ENCODE measurements around the gene BANK1. TPM values are rescaled to one million over a fixed set of nuclear protein-coding genes. Genes with fewer than 3 reads are reported as not detected.
A peak's percentile ranks its signal among the peaks of the same experiment; 100 is the strongest.

The BANK1 gene
- total and polyA plus RNA-seq, 2 experiments from 2014 or later: not detected

DNA sequence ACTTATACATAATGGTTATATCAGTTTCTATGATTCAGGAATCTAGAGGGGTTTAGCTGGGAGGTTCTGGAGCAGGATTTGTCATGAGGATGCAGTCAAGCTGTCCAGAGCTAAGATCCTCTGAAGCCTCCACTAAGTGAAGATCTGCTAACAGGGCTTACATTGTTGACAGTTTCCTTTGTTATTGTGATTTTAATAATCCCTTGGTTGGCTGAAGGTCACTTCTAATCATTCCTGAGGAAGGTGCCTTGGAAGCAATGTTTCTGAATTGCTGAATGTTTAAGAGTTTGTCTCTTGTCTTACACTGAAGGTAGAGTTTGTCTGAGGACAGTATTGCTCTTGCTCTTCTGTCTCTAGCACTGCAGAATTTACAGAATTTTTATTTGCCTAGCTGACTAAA is 41.3 kb downstream of the BANK1 start:
- no peak overlapping the region for H3K4me3 ChIP-seq
- no peak overlapping the region for H3K27ac ChIP-seq
- in situ Hi-C loops (cut with MboI): no loop called here
- no peak for DNase-seq
- no peaks in the 10 kb centered on the region for H3K9me2 ChIP-seq (ENCODE audit: insufficient read depth)
- H4K20me1 ChIP-seq (ENCODE audit: insufficient read depth): no peaks in the 10 kb centered on the region
- H3K36me3 ChIP-seq (ENCODE audit: low read depth): no peaks in the 10 kb centered on the region
- no peaks in the 10 kb centered on the region for H3K79me2 ChIP-seq (ENCODE audit: insufficient read depth)
- 0 out of 2 replicates have a peak, but pooled peaks cover 4% of the 10 kb centered on the region for H3F3A ChIP-seq (ENCODE audit: insufficient read depth)
- H3K4me2 ChIP-seq (ENCODE audit: unreplicated experiment): no peak overlapping the region
- H2AFZ ChIP-seq: no peak overlapping the region
- no peaks in the 10 kb centered on the region for H3K9me3 ChIP-seq (ENCODE audit: low read depth)
- TF ChIP-seq EZH2 (IDR thresholded peaks at IDR 0.05; ENCODE audit: insufficient read depth, poor library complexity, severe bottlenecking) (no peak), EZH2phosphoT487 (IDR thresholded peaks at IDR 0.05; ENCODE audit: insufficient read depth, low read depth) (no peak)
- no peaks in the 10 kb centered on the region for H3K27me3 ChIP-seq (replicated peaks; ENCODE audit: insufficient read depth)
- peaks cover 5% of the 10 kb centered on the region for H3K4me1 ChIP-seq (ENCODE audit: insufficient read depth)
- no peak overlapping the region for H3K9ac ChIP-seq

DNA sequence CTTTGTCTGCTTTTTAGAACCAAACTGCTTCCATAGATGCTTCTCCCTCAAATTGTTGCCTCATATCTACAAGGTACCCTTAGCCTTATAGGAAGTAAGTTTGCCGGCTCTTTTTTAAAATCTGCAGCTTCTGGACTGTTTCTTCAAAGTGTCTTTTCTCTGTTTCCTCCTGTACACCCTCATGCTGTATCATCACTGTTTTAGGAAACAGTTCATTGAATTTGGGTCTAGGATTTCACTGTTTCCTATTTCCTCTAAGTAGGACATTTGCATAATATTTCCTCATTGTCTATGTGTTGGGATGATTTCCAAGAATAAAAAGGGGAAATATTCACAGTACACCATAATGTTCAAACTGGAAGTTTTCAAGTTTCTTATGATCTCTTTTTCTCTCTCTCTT is 43.0 kb downstream of the BANK1 start:
- 87 to 100% methylated on average over 1 of the region's 1 CpG for WGBS, 2 experiments (ENCODE audit: low coverage in 1 of 2, low lambda C conversion rate in 2 of 2, missing lambda C conversion rate in 2 of 2)
- H4K20me1 ChIP-seq (ENCODE audit: insufficient read depth): no peaks in the 10 kb centered on the region

DNA sequence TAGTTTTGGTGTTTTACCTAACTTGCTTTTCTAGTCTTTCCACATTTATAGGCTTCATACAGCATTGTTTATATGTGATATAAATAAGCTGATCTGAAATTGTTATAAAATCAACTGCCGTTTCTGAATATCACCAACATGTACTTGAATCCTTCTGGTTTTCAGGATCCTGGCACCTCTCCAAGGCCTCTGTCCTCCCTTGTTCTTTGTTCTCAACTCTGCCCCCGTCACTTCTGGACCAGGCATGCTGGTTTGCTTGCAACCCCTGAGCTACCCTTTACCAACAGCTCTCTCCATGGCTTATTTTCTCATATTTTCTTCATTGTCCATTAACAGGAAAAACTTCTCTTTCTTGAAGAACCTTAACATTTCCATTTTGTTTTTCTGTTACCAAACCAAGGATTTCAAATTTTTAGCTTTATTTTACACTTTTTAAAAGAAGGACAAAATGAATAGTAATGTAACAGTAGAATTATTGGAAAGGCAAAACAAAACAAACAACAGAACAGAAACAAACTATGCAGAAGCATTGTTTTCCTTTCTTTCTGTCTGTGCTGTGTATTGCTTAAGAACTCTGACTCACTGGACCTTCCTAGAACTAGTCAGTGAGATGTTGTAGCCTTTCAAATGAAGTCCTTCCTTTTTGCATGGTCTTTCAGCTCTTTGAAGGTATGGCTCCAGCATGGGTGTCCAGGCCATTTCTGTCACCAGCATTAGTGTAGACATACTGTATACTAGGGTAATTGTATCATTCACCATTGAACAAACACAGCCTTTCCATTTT is 44.8 kb downstream of the BANK1 start:
- TF ChIP-seq EZH2phosphoT487 (IDR thresholded peaks at IDR 0.05; ENCODE audit: insufficient read depth, low read depth) (no peak), EZH2 (IDR thresholded peaks at IDR 0.05; ENCODE audit: insufficient read depth, poor library complexity, severe bottlenecking) (no peak)

More for the DNA sequence above, 43.0 kb downstream of the BANK1 start:
- no peaks in the 10 kb centered on the region for H3K9me3 ChIP-seq (ENCODE audit: low read depth)
- no peaks in the 10 kb centered on the region for H3K36me3 ChIP-seq (ENCODE audit: low read depth)
- peaks cover 5% of the 10 kb centered on the region for H3K4me1 ChIP-seq (ENCODE audit: insufficient read depth)
- H3K4me3 ChIP-seq: no peak overlapping the region
- no peak for DNase-seq
- no peaks in the 10 kb centered on the region for H3K79me2 ChIP-seq (ENCODE audit: insufficient read depth)
- no peak overlapping the region for H3K27ac ChIP-seq
- 0 out of 2 replicates have a peak, but pooled peaks cover 4% of the 10 kb centered on the region for H3F3A ChIP-seq (ENCODE audit: insufficient read depth)
- in situ Hi-C loops (cut with MboI): no loop called here
- H3K4me2 ChIP-seq (ENCODE audit: unreplicated experiment): no peak overlapping the region
- no peaks in the 10 kb centered on the region for H3K9me2 ChIP-seq (ENCODE audit: insufficient read depth)
- no peak overlapping the region for H2AFZ ChIP-seq
- H3K27me3 ChIP-seq (replicated peaks; ENCODE audit: insufficient read depth): no peaks in the 10 kb centered on the region
- TF ChIP-seq EZH2 (IDR thresholded peaks at IDR 0.05; ENCODE audit: insufficient read depth, poor library complexity, severe bottlenecking) (no peak), EZH2phosphoT487 (IDR thresholded peaks at IDR 0.05; ENCODE audit: insufficient read depth, low read depth) (no peak)
- no peak overlapping the region for H3K9ac ChIP-seq

DNA sequence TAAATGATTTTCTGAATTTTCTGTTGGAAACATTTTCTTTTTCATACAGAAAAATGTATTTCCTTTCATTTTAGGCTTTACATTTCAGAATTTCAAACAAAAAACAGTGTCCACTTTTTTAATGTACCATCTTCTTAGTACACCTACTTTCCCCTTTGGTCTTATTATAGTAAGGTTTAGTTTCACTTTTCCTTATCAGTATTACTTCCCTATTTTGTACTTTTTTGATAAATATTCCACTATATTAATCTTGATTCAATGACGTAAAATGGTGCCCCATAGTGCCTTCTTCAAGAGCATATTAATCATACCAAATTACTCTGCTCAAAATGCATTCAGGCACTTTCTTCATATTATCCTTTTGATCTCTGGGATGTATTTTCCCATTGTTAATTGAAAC is 52.5 kb downstream of the BANK1 start:
- Histone ChIP-seq H4K20me1 (ENCODE audit: insufficient read depth) (no peaks in the 10 kb centered on the region), H2AFZ (no peak overlapping the region), H3K27me3 (replicated peaks; ENCODE audit: insufficient read depth) (no peaks in the 10 kb centered on the region), H3K4me1 (ENCODE audit: insufficient read depth) (no peaks in the 10 kb centered on the region), H3K9me3 (ENCODE audit: low read depth) (no peaks in the 10 kb centered on the region), H3K79me2 (ENCODE audit: insufficient read depth) (no peaks in the 10 kb centered on the region), H3K36me3 (ENCODE audit: low read depth) (no peaks in the 10 kb centered on the region), H3F3A (ENCODE audit: insufficient read depth) (no peaks in the 10 kb centered on the region), H3K27ac (no peak overlapping the region), H3K9me2 (ENCODE audit: insufficient read depth) (no peaks in the 10 kb centered on the region), H3K4me3 (no peak overlapping the region), H3K4me2 (ENCODE audit: unreplicated experiment) (no peak overlapping the region), H3K9ac (no peak overlapping the region)
- in situ Hi-C loops (cut with MboI): no loop called here
- WGBS, 2 experiments (ENCODE audit: low coverage in 1 of 2, low lambda C conversion rate in 2 of 2, missing lambda C conversion rate in 2 of 2): 67 to 79% methylated on average over 1 of the region's 1 CpG
- no peak for DNase-seq
- no peak for TF ChIP-seq EZH2 (IDR thresholded peaks at IDR 0.05; ENCODE audit: insufficient read depth, poor library complexity, severe bottlenecking)
- no peak for TF ChIP-seq EZH2phosphoT487 (IDR thresholded peaks at IDR 0.05; ENCODE audit: insufficient read depth, low read depth)

More for the DNA sequence above, 44.8 kb downstream of the BANK1 start:
- no peaks in the 10 kb centered on the region for H3K27me3 ChIP-seq (replicated peaks; ENCODE audit: insufficient read depth)
- H3K36me3 ChIP-seq (ENCODE audit: low read depth): no peaks in the 10 kb centered on the region
- no peaks in the 10 kb centered on the region for H3K9me2 ChIP-seq (ENCODE audit: insufficient read depth)
- H3K9ac ChIP-seq: no peak overlapping the region
- H3K9me3 ChIP-seq (ENCODE audit: low read depth): no peaks in the 10 kb centered on the region
- H3F3A ChIP-seq (ENCODE audit: insufficient read depth): 0 out of 2 replicates have a peak, but pooled peaks cover 4% of the 10 kb centered on the region
- no peaks in the 10 kb centered on the region for H4K20me1 ChIP-seq (ENCODE audit: insufficient read depth)
- no peaks in the 10 kb centered on the region for H3K79me2 ChIP-seq (ENCODE audit: insufficient read depth)
- H3K4me3 ChIP-seq: peak overlapping the region; percentile 16; the same call in 1 of the 2 replicates
- peak; percentile 80 for DNase-seq
- no peak overlapping the region for H3K27ac ChIP-seq
- peak overlapping the region; percentile 40 for H2AFZ ChIP-seq
- peak overlapping the region; percentile 37 for H3K4me2 ChIP-seq (ENCODE audit: unreplicated experiment)
- peaks cover 5% of the 10 kb centered on the region for H3K4me1 ChIP-seq (ENCODE audit: insufficient read depth)
- in situ Hi-C loops (cut with MboI): no loop called here
- 2 to 13% methylated on average over 2 of the region's 2 CpGs for WGBS, 2 experiments (ENCODE audit: low coverage in 1 of 2, low lambda C conversion rate in 2 of 2, missing lambda C conversion rate in 2 of 2)

Data from GM23248 (cell line).